ENCODE data around the gene LBX1. TPM values are rescaled to one million over a fixed set of nuclear protein-coding genes. Genes with fewer than 3 reads are reported as not detected.
A peak's percentile ranks its signal among the peaks of the same experiment; 100 is the strongest.

LBX1 gene, protein sequence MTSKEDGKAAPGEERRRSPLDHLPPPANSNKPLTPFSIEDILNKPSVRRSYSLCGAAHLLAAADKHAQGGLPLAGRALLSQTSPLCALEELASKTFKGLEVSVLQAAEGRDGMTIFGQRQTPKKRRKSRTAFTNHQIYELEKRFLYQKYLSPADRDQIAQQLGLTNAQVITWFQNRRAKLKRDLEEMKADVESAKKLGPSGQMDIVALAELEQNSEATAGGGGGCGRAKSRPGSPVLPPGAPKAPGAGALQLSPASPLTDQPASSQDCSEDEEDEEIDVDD
- not detected for total RNA-seq

DNA sequence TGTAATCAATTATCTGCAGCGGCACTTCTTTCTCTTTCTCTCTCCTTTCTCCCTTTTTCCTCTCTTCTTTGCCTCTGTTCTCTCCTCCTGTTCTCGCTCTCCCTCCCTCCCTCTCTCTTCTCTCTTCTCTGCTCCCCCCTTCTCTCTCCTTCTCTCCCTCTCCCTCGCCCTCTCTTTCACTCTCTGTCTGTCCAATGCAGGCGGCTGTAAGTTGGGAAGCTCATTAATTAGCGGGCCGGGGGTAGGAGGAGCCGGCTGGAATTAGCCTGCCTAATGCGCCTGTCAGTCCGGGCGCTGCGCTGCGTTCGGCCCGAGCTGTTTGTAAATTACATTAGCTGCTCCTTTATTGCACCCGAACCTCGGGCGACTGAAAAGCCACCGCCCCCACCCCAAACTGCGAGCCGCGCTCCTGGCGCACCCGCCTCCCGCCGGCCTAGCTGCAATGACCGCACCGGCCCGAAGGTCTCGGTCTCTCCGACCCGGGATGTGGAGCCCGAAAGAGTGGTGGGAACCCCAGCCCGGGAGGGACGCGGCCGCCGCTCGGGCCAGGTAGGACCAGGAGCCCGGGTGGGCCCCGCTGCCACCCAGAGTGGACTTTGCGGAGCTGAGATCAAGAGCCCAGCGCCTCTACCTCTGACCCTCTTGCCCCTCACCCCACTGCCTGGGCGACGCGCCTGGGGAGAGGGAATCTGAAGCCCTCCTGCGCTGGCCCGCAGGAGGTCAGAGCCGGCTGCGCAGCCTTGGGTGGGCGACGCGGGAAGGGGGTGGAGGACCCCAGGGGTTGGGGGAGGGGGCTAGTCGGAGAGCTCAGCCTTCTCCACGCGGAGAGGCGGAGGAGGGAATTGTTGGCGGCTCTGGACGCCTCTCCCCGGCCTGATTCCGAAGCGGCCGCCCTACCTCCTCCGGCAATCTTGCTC, at the start of gene LBX1:
LBX1 (minus strand) TSS at position 198 of the 917 bp plus-strand sequence. CDS start 648 bp downstream, outside the sequence.
- Mint-ChIP-seq H3K4me1 (ENCODE audit: low read depth) (peaks cover 31% of the 10 kb centered on the region), H3K36me3 (ENCODE audit: insufficient read depth in 2 of 2) (peaks cover 0 to 2% of the 10 kb centered on the region in 2 donors), H3K9me3 (no peaks in the 10 kb centered on the region), H3K27ac (no peak within 1 kb of the TSS), H3K4me3 (peak within 1 kb of the TSS; percentile 71 to 75), H3K27me3 (ENCODE audit: low read depth) (peaks cover 82% of the 10 kb centered on the region)
- no peak for ATAC-seq (replicated peaks in 1 of 2)
- DNase-seq = no peak

DNA sequence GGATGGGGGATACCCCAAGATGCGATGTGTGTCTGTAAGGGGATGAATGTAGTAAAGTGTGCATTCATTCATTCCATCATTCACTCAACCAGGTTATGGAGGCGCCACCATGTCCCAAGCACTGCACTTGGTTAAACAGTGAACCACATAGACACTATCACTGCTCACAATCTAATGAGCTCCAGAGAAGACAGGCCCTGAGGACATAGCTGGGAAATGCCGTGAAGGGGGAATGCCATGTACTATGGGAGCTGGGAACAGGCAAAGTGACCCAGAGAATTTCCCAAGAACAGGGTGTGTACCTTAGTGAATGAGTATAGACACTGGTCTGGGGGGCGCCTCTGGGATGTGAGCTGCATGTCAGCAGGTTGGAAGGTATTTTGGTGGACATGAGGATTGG, 44.5 kb upstream of the LBX1 start:
- DNase-seq (no peak), ATAC-seq (replicated peaks in 1 of 2) (no peak)
- Mint-ChIP-seq H3K4me3 (no peak overlapping the region), H3K36me3 (ENCODE audit: insufficient read depth in 2 of 2) (no peaks in the 10 kb centered on the region), H3K4me1 (ENCODE audit: low read depth) (no peaks in the 10 kb centered on the region), H3K27me3 (ENCODE audit: low read depth) (peaks cover 37% of the 10 kb centered on the region), H3K9me3 (no peaks in the 10 kb centered on the region), H3K27ac (no peak overlapping the region)

DNA sequence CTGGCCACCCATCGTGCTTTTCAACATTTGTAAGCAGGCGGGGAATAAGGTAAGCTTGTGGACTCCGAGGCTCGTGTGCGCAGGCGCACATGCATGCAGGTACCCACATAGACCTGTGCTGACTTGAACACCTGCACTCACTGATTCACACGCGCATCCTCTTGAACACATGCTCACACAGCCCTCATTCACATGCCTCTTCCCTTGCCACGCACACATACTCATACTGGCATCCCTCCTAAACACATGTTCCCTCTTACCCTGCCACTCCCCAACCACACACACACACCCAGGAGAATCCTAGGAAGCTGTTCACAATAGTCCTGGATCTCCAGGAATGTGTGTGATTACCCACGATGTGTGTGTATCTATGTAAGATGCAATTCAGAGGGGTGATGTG, 44.1 kb upstream of the LBX1 start:
- no peaks in the 10 kb centered on the region for H3K36me3 Mint-ChIP-seq (ENCODE audit: insufficient read depth in 2 of 2)
- H3K27ac Mint-ChIP-seq = no peak overlapping the region
- H3K27me3 Mint-ChIP-seq (ENCODE audit: low read depth) = peaks cover 37% of the 10 kb centered on the region
- no peak overlapping the region for H3K4me3 Mint-ChIP-seq
- ATAC-seq (replicated peaks in 1 of 2) (no peak), DNase-seq (no peak)
- H3K4me1 Mint-ChIP-seq (ENCODE audit: low read depth) = no peaks in the 10 kb centered on the region
- H3K9me3 Mint-ChIP-seq = no peaks in the 10 kb centered on the region

DNA sequence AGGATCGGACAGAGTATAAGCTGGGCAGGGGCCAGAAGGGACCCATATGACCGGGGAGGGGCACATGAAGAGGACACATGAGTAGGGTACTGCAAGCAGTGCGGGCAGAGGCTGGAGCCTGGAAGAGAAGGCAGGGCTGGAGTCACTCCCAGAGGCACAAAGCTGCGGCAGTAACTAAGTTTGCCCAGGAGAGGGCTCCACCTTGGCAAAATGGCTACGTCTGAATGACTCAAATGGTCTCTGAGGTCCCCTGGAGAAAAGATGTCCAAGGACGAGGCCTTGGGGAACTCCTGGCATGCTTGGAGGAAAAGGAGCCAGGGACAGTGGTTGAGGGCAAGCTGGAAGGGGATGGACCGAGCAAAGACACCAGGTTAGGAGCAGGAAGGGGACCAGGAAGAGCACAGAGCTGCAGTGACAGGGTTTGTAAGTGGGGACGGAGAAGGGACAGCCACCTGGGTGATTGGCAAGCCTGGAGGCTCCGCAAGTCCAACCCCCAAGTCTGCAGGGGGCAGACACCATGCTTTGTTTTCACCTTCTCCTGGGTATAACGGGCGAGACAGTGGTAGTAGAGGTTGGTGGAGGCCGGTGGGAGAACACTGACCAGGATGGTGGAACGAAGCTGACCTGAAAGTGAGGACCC, 43.1 kb upstream of the LBX1 start:
- Mint-ChIP-seq H3K4me1 (ENCODE audit: low read depth) (no peaks in the 10 kb centered on the region), H3K4me3 (no peak overlapping the region), H3K27me3 (ENCODE audit: low read depth) (peaks cover 36% of the 10 kb centered on the region), H3K27ac (no peak overlapping the region), H3K36me3 (ENCODE audit: insufficient read depth in 2 of 2) (no peaks in the 10 kb centered on the region), H3K9me3 (no peaks in the 10 kb centered on the region)
- peak; percentile 75 to 78 for ATAC-seq (replicated peaks in 1 of 2)
- peak; percentile 61 to 67 for DNase-seq

DNA sequence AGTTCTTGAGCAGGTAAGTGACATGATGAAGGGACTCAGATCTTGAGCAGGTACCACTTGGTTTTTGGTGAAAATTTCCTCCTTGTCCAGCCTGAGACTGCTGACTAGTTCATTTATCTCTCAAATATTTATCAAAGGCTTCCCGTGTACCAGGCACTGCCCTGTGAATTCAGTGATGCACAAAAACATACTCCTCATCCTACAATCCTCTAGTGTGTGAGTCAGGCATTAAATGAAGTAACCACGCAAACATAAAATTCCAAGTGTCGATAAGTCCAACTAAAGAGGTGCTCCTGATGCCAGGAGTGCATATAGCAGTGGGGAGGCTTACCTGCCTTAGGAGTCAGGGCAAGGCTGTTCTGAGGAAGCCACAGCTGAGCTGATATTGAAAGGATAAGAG, 41.5 kb upstream of the LBX1 start:
- peaks cover 27% of the 10 kb centered on the region for H3K27me3 Mint-ChIP-seq (ENCODE audit: low read depth)
- ATAC-seq (replicated peaks in 1 of 2) (no peak), DNase-seq (no peak)
- H3K4me1 Mint-ChIP-seq (ENCODE audit: low read depth) = no peaks in the 10 kb centered on the region
- no peak overlapping the region for H3K27ac Mint-ChIP-seq
- no peaks in the 10 kb centered on the region for H3K36me3 Mint-ChIP-seq (ENCODE audit: insufficient read depth in 2 of 2)
- no peak overlapping the region for H3K4me3 Mint-ChIP-seq
- H3K9me3 Mint-ChIP-seq = no peaks in the 10 kb centered on the region

DNA sequence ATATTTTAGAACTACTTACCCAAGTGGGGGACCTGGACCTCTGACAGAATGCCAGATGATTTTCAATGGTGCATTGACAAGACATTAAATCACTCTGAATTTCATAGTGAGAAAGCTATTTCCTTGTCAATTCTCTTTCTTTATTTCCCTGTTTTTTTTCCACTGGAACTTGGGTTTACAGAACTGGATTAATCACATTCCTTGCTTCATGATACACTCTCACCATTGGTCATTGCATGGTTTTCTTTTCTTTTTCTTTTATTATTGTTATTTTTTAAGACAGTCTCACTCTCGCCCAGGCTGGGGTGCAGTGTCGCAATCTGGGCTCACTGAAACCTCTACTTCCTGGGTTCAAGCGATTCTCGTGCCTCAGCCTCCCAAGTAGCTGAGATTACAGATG, 38.5 kb upstream of the LBX1 start:
- H3K27me3 Mint-ChIP-seq (ENCODE audit: low read depth) = peaks cover 34% of the 10 kb centered on the region

DNA sequence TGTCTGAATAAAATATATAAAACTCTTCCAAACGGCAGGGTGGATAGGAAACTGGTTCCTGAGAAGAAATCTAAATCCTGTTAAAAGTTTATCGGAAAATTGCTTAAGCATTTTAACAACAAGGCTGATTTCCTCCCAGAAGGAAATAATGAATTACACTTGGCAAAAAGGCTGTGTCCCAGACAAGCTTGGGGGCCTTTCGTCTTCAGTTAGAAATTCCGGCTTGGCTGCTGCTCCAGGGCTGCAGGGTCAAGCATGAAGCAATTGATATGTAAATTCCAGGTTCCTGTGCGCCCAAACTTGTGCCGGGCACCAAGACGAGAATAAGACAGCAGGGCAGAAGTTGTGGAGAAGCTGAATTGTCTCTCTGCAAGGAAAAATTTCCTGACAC, 38.0 kb upstream of the LBX1 start:
- ATAC-seq (replicated peaks in 1 of 2) = no peak
- no peak overlapping the region for H3K27ac Mint-ChIP-seq
- no peaks in the 10 kb centered on the region for H3K4me1 Mint-ChIP-seq (ENCODE audit: low read depth)

More for the DNA sequence above, 38.5 kb upstream of the LBX1 start:
- no peak overlapping the region for H3K27ac Mint-ChIP-seq
- DNase-seq (no peak), ATAC-seq (replicated peaks in 1 of 2) (no peak)
- H3K36me3 Mint-ChIP-seq (ENCODE audit: insufficient read depth in 2 of 2) = no peaks in the 10 kb centered on the region
- no peak overlapping the region for H3K4me3 Mint-ChIP-seq
- H3K4me1 Mint-ChIP-seq (ENCODE audit: low read depth) = no peaks in the 10 kb centered on the region
- H3K9me3 Mint-ChIP-seq = no peaks in the 10 kb centered on the region

DNA sequence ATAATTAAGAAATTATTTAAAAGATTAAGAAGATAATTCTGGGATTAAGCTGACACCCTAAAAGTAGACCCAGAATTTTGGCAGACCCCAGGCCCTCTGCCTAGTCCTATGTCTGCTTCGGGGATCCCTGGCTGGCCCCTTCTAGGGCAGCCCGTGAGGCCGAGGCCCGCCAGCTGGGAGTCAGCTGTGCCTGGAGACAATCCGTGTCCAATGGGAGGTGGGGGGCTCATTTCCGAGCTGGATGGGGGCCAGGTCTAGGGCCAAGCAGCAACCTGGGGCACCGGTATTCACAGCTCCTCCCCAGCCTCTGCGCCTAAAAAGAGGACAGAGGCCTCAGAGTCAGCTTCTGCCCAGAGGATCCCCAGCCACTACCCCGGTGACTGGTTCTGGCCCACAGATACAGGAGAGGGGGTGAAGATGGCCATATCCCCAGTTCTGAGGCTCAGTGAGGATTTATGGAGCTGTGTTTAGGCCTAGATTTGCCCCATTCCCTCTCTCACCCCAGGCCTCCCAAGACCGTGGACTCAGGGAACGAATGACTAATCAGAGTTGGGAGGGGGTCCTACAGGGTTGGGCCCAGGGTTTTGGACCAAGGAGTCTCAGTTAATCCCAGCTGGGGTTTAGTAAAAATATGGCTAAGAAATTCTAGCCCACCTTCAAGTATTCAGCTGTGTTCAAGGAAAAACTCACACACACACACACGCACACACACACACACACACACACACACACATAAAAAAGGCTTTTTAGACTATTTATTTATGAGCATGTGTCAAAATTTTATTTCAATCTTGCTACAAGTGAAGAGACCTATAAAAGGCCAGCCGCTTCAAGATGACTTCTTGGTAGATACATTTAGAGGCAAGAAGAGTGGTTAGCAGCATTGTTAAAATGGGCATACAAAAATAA, 37.4 kb upstream of the LBX1 start:
- H3K27me3 Mint-ChIP-seq (ENCODE audit: low read depth) = peaks cover 31% of the 10 kb centered on the region
- no peak for ATAC-seq (replicated peaks in 1 of 2)
- no peaks in the 10 kb centered on the region for H3K4me1 Mint-ChIP-seq (ENCODE audit: low read depth)
- H3K27ac Mint-ChIP-seq = no peak overlapping the region
- H3K4me3 Mint-ChIP-seq = no peak overlapping the region
- DNase-seq = no peak
- no peaks in the 10 kb centered on the region for H3K9me3 Mint-ChIP-seq
- H3K36me3 Mint-ChIP-seq (ENCODE audit: insufficient read depth in 2 of 2) = no peaks in the 10 kb centered on the region

More for the DNA sequence above, 38.0 kb upstream of the LBX1 start:
- Mint-ChIP-seq H3K9me3 (no peaks in the 10 kb centered on the region), H3K4me3 (no peak overlapping the region), H3K27me3 (ENCODE audit: low read depth) (peaks cover 35% of the 10 kb centered on the region), H3K36me3 (ENCODE audit: insufficient read depth in 2 of 2) (no peaks in the 10 kb centered on the region)
- DNase-seq = no peak

DNA sequence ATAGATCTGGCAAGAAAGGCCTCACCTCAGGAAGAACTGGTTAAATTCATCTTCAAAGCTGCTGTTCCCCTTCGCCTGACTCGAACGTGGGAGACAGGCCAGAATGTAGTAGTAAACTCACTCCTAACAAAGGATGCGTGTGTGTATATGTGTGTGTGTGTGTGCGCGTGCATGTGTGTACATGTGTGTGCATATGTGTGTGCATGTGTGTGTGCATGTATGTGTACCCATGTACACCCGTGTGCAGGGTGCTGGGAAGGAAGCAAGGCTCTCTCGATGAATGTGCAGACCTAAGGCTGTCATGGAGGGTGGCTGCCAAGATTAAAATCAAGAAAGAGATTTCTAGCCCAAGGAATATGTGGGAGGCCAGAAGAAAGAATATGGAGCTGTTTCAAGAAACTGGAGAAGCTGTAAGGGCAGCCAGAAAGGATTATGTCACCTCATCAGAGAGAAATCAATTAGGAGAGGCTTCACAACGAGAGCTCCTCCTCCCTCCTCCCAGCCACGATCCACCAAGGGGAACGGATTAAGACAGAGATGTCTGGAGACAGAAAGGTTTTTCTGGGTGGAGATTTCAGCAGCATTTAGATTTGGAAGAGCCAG, 34.0 kb upstream of the LBX1 start:
- H3K9me3 Mint-ChIP-seq = peaks cover under 1% of the 10 kb centered on the region in 2 donors
- H3K36me3 Mint-ChIP-seq (ENCODE audit: insufficient read depth in 2 of 2) = peaks cover 0 to under 1% of the 10 kb centered on the region in 2 donors
- H3K27ac Mint-ChIP-seq = no peak overlapping the region
- DNase-seq (no peak), ATAC-seq (replicated peaks in 1 of 2) (no peak)
- H3K4me1 Mint-ChIP-seq (ENCODE audit: low read depth) = no peaks in the 10 kb centered on the region
- no peak overlapping the region for H3K4me3 Mint-ChIP-seq
- H3K27me3 Mint-ChIP-seq (ENCODE audit: low read depth) = peaks cover 33% of the 10 kb centered on the region

DNA sequence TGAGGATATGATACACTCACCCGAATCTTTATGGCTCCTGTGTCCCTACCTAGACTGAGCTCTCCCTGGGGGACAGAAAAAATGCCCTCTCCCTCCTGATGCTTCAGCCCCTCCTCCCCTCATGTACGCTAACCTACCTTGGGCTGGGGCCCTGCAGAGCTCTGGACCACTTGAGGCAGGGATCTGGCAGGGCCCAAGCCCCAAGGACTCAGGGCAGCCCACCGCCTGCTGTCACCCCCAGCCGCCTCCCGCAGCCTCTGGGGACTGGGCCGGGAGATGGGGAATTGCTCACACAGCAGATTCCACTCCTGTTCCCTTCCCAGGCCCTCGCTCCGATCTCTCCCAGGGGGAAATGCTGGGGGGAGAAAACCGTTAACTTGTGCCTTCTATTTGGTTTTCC, 32.9 kb upstream of the LBX1 start:
- Mint-ChIP-seq H3K9me3 (peaks cover 2 to 3% of the 10 kb centered on the region in 2 donors), H3K4me1 (ENCODE audit: low read depth) (no peaks in the 10 kb centered on the region), H3K36me3 (ENCODE audit: insufficient read depth in 2 of 2) (peaks cover 0 to 3% of the 10 kb centered on the region in 2 donors), H3K27me3 (ENCODE audit: low read depth) (peaks cover 38% of the 10 kb centered on the region), H3K4me3 (no peak overlapping the region), H3K27ac (no peak overlapping the region)
- ATAC-seq (replicated peaks in 1 of 2) (no peak), DNase-seq (no peak)

DNA sequence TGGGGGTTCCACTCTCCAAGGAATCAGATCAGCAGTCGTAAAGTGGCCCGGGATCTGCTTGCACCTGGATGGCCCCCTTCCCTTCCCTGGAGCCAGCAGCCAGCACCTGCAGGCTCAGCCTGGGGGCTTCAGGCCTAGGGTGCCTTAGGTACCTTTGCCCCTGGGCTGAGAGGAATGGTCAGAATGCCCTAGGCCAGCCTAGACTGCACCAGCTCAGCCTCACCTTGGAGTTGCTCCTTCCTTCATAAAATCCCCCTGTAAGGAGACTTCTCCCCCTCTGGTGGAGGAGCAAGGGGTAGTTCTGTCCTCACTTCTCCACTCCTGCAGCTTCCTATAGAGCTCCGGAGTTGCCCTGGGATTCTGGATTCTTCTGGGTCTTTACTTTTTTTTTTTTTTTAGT, 32.4 kb upstream of the LBX1 start:
- DNase-seq = no peak
- Mint-ChIP-seq H3K4me1 (ENCODE audit: low read depth) (no peaks in the 10 kb centered on the region), H3K4me3 (no peak overlapping the region), H3K27me3 (ENCODE audit: low read depth) (peaks cover 38% of the 10 kb centered on the region), H3K9me3 (peaks cover 2 to 3% of the 10 kb centered on the region in 2 donors), H3K27ac (no peak overlapping the region), H3K36me3 (ENCODE audit: insufficient read depth in 2 of 2) (peaks cover 0 to 3% of the 10 kb centered on the region in 2 donors)
- no peak for ATAC-seq (replicated peaks in 1 of 2)

Measured in activated T-cell treated with anti-CD3 and anti-CD28 coated beads, Interleukin-2, amount 50 U/mL, for 72 hours (primary cell).